K562 (cell line): ENCODE data around the gene KCTD11. TPM values are rescaled to one million over a fixed set of nuclear protein-coding genes. Genes with fewer than 3 reads are reported as not detected.

ENCODE experiments used
- BDP1 ChIP-seq: IDR thresholded peaks from 3 replicates; pipeline ENCODE4 v1.6.1; 2011; ENCODE audit not compliant: insufficient read length, insufficient read depth
- CBX3 ChIP-seq, 2 experiments: IDR thresholded peaks; 1 replicate in 1 of 2; 2 replicates in 1 of 2; pipeline ENCODE4 v1.6.1; 2012; ENCODE audit warnings: inconsistent platforms in 2 of 2, low read length in 2 of 2, borderline replicate concordance in 1 of 2, control low read depth in 1 of 2
- CHD1 ChIP-seq: fragments of 200-600 bp; sonication (generic); IDR thresholded peaks from one replicate; pipeline ENCODE4 v1.6.1; 2012; ENCODE audit warnings: mild to moderate bottlenecking, moderate library complexity, low read length, inconsistent platforms
- HDAC3 ChIP-seq: fragments of 450-650 bp; IDR thresholded peaks from 2 replicates; pipeline ENCODE4 v1.6.1; 2018; ENCODE audit warnings: borderline replicate concordance, mild to moderate bottlenecking, moderate library complexity; ENCODE audit not compliant: partially characterized antibody
- KDM5B ChIP-seq: fragments of 200-600 bp; sonication (generic); IDR thresholded peaks from 2 replicates; pipeline ENCODE4 v1.6.1; 2012; ENCODE audit warnings: low read depth, mild to moderate bottlenecking, moderate library complexity, low read length, control low read depth, inconsistent platforms; ENCODE audit not compliant: insufficient replicate concordance
- MCM7 ChIP-seq, 2 experiments: fragments of 450-650 bp; IDR thresholded peaks; 2 replicates each; pipeline ENCODE4 v1.6.1; 2016 to 2018
- MYC ChIP-seq, 2 experiments: fragments of 250-450 bp in 1 of 2; sonication (Bioruptor Pico) in 1 of 2; IDR thresholded peaks; 2 replicates each; pipeline versions ENCODE4 v1.5.1 to v1.6.1; 2012 to 2021; ENCODE audit warnings: low read depth in 2 of 2, borderline replicate concordance in 1 of 2, improper control_type of control experiment in 1 of 2, low read length in 1 of 2, mild to moderate bottlenecking in 1 of 2, moderate library complexity in 1 of 2
- NFXL1 ChIP-seq: fragments of 450-650 bp; formaldehyde crosslinking; IDR thresholded peaks from 2 replicates; pipeline ENCODE4 v1.4.0; 2021; ENCODE audit warnings: mild to moderate bottlenecking
- NONO ChIP-seq, 2 experiments: fragments of 200-400 bp in 1 of 2; fragments of 450-650 bp in 1 of 2; formaldehyde crosslinking in 1 of 2; IDR thresholded peaks; 2 replicates each; pipeline ENCODE4 v1.6.1; 2017; ENCODE audit warnings: low read depth in 2 of 2, mild to moderate bottlenecking in 2 of 2, moderate library complexity in 2 of 2, low read length in 1 of 2
- POLR3A ChIP-seq: IDR thresholded peaks from 2 replicates; pipeline ENCODE4 v1.6.1; 2011; ENCODE audit warnings: borderline replicate concordance, mild to moderate bottlenecking, moderate library complexity; ENCODE audit not compliant: insufficient read length, insufficient read depth; ENCODE audit errors: extremely low read depth
- RAD21 ChIP-seq, 2 experiments: fragments of 250-450 bp in 1 of 2; fragments of 450-650 bp in 1 of 2; sonication (Bioruptor Pico) in 1 of 2; formaldehyde crosslinking in 1 of 2; IDR thresholded peaks in 1 of 2; conservative IDR thresholded peaks in 1 of 2; 2 replicates each; pipeline versions ENCODE4 v1.4.0 to v1.8.0; 2020 to 2022; ENCODE audit warnings: mild to moderate bottlenecking in 2 of 2, moderate library complexity in 1 of 2
- SMAD2 ChIP-seq: fragments of 150-350 bp; IDR thresholded peaks from 2 replicates; pipeline ENCODE4 v1.6.1; 2014; ENCODE audit warnings: low read depth, mild to moderate bottlenecking, low read length
- SMARCB1 ChIP-seq: IDR thresholded peaks from 2 replicates; pipeline ENCODE4 v1.6.1; 2011; ENCODE audit warnings: improper control_type of control experiment, low read depth; ENCODE audit not compliant: insufficient read length
- SRSF3 ChIP-seq: fragments of 200-400 bp; formaldehyde crosslinking; IDR thresholded peaks from 2 replicates; pipeline ENCODE4 v1.6.1; 2016; ENCODE audit warnings: mild to moderate bottlenecking, low read length, moderate library complexity; ENCODE audit not compliant: insufficient read depth
- TCF3 ChIP-seq: sonication (generic); formaldehyde crosslinking; IDR thresholded peaks from 2 replicates; pipeline ENCODE4 v1.4.0; 2020; ENCODE audit warnings: mild to moderate bottlenecking, missing genetic modification reagents
- ZC3H4 ChIP-seq: sonication (generic); formaldehyde crosslinking; IDR thresholded peaks from 2 replicates; pipeline ENCODE4 v1.9.0; 2021; ENCODE audit warnings: missing genetic modification reagents, borderline replicate concordance
- ZEB2 ChIP-seq: fragments of 450-650 bp; IDR thresholded peaks from 2 replicates; pipeline ENCODE4 v1.6.1; 2016
- ZNF217 ChIP-seq: sonication (generic); formaldehyde crosslinking; IDR thresholded peaks from 2 replicates; pipeline ENCODE4 v1.8.0; 2022; ENCODE audit warnings: mild to moderate bottlenecking, missing genetic modification reagents
- ZNF311 ChIP-seq: fragments of 250-450 bp; sonication (Bioruptor Pico); IDR thresholded peaks from 2 replicates; pipeline ENCODE4 v1.4.0; 2020; ENCODE audit warnings: mild to moderate bottlenecking, moderate library complexity
- ZNF589 ChIP-seq: fragments of 200-800 bp; sonication (Bioruptor generic); IDR thresholded peaks from 2 replicates; pipeline ENCODE4 v1.6.1; 2016; ENCODE audit warnings: low read depth, missing genetic modification characterization, missing compliant biosample characterization
- ZNF707 ChIP-seq: fragments of 250-450 bp; sonication (Bioruptor Pico); conservative IDR thresholded peaks from 2 replicates; pipeline ENCODE4 v1.8.0; 2022; ENCODE audit warnings: inconsistent platforms, mild to moderate bottlenecking, moderate library complexity
- ZSCAN29 ChIP-seq: fragments of 450-650 bp; IDR thresholded peaks from 2 replicates; pipeline ENCODE4 v1.6.1; 2017
- polyA plus RNA-seq, 8 experiments: library from polyadenylated mRNA; depleted of rRNA in 4 of 8; stranded (reverse) in 5 of 8; unstranded in 3 of 8; fragments of >200 nt; fragmentation: Nextera tagmentation in 2 of 8; fragmentation: Illumina TruSeq in 1 of 8; extraction: Ambion mirVana in 2 of 8; extraction: Trizol in 1 of 8; gene quantifications; 2 replicates each; pipeline versions ENCODE4 v1.2.1 to v1.2.3, GENCODE V29; 2011 to 2014; ENCODE audit warnings: inconsistent platforms in 1 of 8, missing spikeins in 1 of 8
- total RNA-seq, 7 experiments: library from RNA; depleted of rRNA in 6 of 7; stranded (reverse); fragments of >200 nt in 6 of 7; fragmentation: Illumina TruSeq in 2 of 7; extraction: Trizol in 2 of 7; gene quantifications; 2 replicates each; pipeline versions ENCODE4 v1.2.1 to v1.2.3, GENCODE V29; 2011 to 2021; ENCODE audit warnings: low replicate concordance in 1 of 7
- TF ChIP-seq, protein P1 (sequence below): fragments of 200-800 bp; sonication (Bioruptor generic); IDR thresholded peaks from 2 replicates; pipeline ENCODE4 v1.6.1; 2017; ENCODE audit warnings: missing genetic modification characterization, missing compliant biosample characterization
- TF ChIP-seq, protein P2 (sequence below): fragments of 450-650 bp; formaldehyde crosslinking; IDR thresholded peaks from 2 replicates; pipeline ENCODE4 v1.4.0; 2020; ENCODE audit warnings: mild to moderate bottlenecking, moderate library complexity
- TF ChIP-seq, protein P3 (sequence below): sonication (generic); formaldehyde crosslinking; IDR thresholded peaks from 2 replicates; pipeline ENCODE4 v1.8.0; 2022; ENCODE audit warnings: missing genetic modification reagents, mild to moderate bottlenecking, borderline replicate concordance

Gene KCTD11
- total and polyA plus RNA-seq, 9 of the 15 experiments (the other 6 are each of a cell fraction or from before 2014, with no cell fraction given) = 0.01 to 3.2 (median 2.5) TPM; not detected in 1

DNA sequence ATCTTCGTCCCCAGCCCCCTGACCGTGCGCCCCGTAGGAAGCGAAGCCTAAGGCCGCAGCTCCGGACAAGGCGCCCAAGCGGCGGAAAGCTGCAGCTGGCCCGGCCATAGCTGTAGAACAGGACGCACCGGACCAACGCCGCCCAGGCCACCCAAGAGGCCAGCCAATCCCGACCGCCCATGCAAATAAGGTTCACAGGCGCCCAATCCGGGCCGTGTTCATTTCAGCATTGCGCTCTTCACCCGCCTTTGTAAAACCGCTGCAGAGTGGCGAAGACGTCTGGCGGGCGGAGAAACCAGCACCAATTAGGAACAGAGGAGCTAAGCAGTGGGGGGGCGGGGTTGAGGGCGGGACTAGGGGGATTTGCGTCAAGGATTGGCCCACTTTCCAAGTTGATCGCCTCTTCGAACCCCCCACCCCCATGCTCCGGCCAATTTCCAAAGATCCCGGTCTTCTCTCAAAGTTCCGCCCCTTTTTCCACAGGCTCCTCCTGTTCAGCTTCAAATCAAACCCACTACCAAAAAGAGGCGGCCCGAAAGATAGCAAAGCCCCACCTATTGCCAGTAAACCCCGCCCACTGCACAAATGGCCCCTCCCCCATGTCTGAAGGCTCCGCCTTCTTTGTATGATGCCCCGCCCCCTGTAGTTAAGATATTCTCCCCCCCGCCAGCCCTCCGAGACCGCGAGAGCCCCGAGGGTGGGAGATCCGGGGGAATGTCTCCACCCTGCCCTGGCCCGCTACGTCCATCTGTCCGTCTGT lies 52.2 kb downstream of the KCTD11 start, which contains the start of gene TMEM256 (continued):
- TF ChIP-seq BDP1 (no peak), NFXL1 (CRISPR knock-in tag) (no peak), ZNF707 (CRISPR knock-in tag) (no peak), ZEB2 (no peak), ZSCAN29 (no peak), MCM7 (IDR thresholded peaks at IDR 0.05) (no peak), KDM5B (peak; percentile 64), HDAC3 (no peak), SMARCB1 (no peak), ZNF311 (CRISPR knock-in tag) (no peak), TCF3 (CRISPR knock-in tag) (no peak), ZNF589 (CRISPR knock-in tag) (no peak), MYC (IDR thresholded peaks at IDR 0.05; ENCODE audit: low read depth, low read length) (no peak), MYC (CRISPR knock-in tag; IDR thresholded peaks at IDR 0.05; ENCODE audit: borderline replicate concordance, low read depth) (no peak), CBX3 (IDR thresholded peaks at IDR 0.05; ENCODE audit: borderline replicate concordance in 1 of 2, low read length in 2 of 2) (no peak), RAD21 (CRISPR knock-in tag; conservative IDR thresholded peaks at IDR 0.05 in 1 of 2, IDR thresholded peaks at IDR 0.05 in 1 of 2) (no peak), SRSF3 (no peak), SMAD2 (no peak), NONO (IDR thresholded peaks at IDR 0.05; ENCODE audit: low read depth in 2 of 2, low read length in 1 of 2) (no peak), ZC3H4 (CRISPR knock-in tag) (no peak), CHD1 (no peak), POLR3A (no peak), ZNF217 (CRISPR knock-in tag) (no peak)
- TF ChIP-seq, protein P1, sequence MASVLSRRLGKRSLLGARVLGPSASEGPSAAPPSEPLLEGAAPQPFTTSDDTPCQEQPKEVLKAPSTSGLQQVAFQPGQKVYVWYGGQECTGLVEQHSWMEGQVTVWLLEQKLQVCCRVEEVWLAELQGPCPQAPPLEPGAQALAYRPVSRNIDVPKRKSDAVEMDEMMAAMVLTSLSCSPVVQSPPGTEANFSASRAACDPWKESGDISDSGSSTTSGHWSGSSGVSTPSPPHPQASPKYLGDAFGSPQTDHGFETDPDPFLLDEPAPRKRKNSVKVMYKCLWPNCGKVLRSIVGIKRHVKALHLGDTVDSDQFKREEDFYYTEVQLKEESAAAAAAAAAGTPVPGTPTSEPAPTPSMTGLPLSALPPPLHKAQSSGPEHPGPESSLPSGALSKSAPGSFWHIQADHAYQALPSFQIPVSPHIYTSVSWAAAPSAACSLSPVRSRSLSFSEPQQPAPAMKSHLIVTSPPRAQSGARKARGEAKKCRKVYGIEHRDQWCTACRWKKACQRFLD = no peak
- TF ChIP-seq, protein P2, sequence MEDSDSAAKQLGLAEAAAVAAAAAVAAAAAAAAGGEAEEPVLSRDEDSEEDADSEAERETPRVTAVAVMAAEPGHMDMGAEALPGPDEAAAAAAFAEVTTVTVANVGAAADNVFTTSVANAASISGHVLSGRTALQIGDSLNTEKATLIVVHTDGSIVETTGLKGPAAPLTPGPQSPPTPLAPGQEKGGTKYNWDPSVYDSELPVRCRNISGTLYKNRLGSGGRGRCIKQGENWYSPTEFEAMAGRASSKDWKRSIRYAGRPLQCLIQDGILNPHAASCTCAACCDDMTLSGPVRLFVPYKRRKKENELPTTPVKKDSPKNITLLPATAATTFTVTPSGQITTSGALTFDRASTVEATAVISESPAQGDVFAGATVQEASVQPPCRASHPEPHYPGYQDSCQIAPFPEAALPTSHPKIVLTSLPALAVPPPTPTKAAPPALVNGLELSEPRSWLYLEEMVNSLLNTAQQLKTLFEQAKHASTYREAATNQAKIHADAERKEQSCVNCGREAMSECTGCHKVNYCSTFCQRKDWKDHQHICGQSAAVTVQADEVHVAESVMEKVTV (CRISPR knock-in tag) = no peak
- TF ChIP-seq, protein P3, sequence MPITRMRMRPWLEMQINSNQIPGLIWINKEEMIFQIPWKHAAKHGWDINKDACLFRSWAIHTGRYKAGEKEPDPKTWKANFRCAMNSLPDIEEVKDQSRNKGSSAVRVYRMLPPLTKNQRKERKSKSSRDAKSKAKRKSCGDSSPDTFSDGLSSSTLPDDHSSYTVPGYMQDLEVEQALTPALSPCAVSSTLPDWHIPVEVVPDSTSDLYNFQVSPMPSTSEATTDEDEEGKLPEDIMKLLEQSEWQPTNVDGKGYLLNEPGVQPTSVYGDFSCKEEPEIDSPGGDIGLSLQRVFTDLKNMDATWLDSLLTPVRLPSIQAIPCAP (CRISPR knock-in tag) = no peak
